ENCODE results near the gene GPATCH8. TPM values are rescaled to one million over a fixed set of nuclear protein-coding genes. Genes with fewer than 3 reads are reported as not detected.

Gene GPATCH8
- total and polyA plus RNA-seq, 2 of the 8 experiments (the other 6 are each of a cell fraction or from before 2014, with no cell fraction given) = 20.5 to 58.1 TPM

GRCh38 chr17:44376124-44376523 is 127.1 kb downstream of the GPATCH8 start (continued):
- TF ChIP-seq CTCF (IDR thresholded peaks at IDR 0.05; ENCODE audit: control extremely low read depth in 1 of 3, insufficient read depth in 1 of 3, low read depth in 1 of 3, low read length in 3 of 3) (peak; percentile 76 to 81 (median 79)), SP4 (IDR thresholded peaks at IDR 0.05; ENCODE audit: low read length) (no peak), CTBP2 (IDR thresholded peaks at IDR 0.05; ENCODE audit: borderline replicate concordance, insufficient read depth, insufficient read length, low read length) (no peak), HDAC2 (IDR thresholded peaks at IDR 0.05; ENCODE audit: borderline replicate concordance in 1 of 2, low read depth in 2 of 2, low read length in 2 of 2) (peak in 1 of 2 experiments; percentile 84; a peak in 1 of 4 replicates), SIN3A (conservative IDR thresholded peaks at IDR 0.05 in 1 of 2, IDR thresholded peaks at IDR 0.05 in 1 of 2; ENCODE audit: low read depth in 1 of 2, low read length in 2 of 2) (no peak), BCL11A (IDR thresholded peaks at IDR 0.05; ENCODE audit: low read depth in 2 of 2, low read length in 2 of 2) (no peak), RNF2 (IDR thresholded peaks at IDR 0.05; ENCODE audit: borderline replicate concordance, low read depth, low read length, missing control alignments, poor library complexity, severe bottlenecking) (no peak), CREB1 (IDR thresholded peaks at IDR 0.05) (no peak), ASH2L (IDR thresholded peaks at IDR 0.05; ENCODE audit: low read length) (no peak), FOSL1 (IDR thresholded peaks at IDR 0.05; ENCODE audit: insufficient read depth, low read depth, low read length) (no peak), BRCA1 (IDR thresholded peaks at IDR 0.05; ENCODE audit: low read depth, low read length) (no peak), TEAD4 (IDR thresholded peaks at IDR 0.05; ENCODE audit: low read depth, low read length) (no peak)

All from H1 (cell line).